Activated CD4-positive, alpha-beta T cell treated with anti-CD3 and anti-CD28 coated beads, Interleukin-2, amount 50 U/mL, for 4 hours (primary cell): ENCODE measurements around the gene CENPN.

Source experiments
- DNase-seq, 2 experiments: peaks; one replicate each; pipeline ENCODE4 v3.0.0-alpha.2; 2020

The CENPN gene

GRCh38 chr16:81035975-81036750 lies 29.1 kb downstream of the CENPN start:
- DNase-seq: peak; percentile 23 to 29

- no peak for DNase-seq
These were observed 29.8 kb downstream of the CENPN start for GRCh38 chr16:81036751-81037350.

DNA sequence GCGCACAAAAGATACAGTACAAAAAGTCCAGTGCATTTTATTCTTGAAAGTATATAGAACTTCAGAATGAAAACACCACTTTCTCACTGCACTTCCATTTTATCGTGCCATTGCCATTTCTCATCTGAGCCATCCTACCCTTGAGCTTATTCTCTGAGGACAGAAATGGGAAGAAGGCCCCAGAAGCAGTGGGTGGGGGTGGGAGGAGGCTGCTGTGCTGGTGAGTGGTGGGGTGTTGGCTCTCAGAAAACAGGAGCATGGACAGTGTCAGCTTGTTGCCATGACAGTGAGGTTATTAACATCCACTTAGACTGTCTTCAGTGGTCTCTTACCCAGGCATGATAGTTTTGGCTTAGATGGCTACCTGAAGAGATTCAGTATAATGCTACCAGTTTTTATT lies 33.1 kb downstream of the CENPN start:
- no peak for DNase-seq

- DNase-seq: no peak
These were observed 33.8 kb downstream of the CENPN start for GRCh38 chr16:81040842-81041241.

DNA sequence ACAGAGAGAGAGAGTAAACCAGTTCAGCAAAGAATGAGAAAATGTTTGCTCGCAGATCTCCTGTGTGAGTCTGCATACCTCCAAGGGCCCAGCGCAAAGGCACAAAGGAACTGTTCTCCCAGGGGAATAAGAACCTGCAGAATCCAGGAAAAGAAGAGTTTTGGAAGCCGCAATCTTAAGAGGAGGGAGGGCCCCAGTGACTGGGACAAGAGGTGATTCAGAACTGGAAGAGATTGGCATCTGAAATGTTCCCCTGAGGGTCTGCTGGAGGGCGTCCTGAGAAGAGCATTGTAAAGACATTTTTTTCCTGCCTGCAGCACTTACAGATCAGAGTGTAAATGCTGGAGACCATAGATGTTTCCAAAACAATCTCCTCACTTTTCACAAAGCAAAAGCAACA lies 34.7 kb downstream of the CENPN start:
- no peak for DNase-seq

DNA sequence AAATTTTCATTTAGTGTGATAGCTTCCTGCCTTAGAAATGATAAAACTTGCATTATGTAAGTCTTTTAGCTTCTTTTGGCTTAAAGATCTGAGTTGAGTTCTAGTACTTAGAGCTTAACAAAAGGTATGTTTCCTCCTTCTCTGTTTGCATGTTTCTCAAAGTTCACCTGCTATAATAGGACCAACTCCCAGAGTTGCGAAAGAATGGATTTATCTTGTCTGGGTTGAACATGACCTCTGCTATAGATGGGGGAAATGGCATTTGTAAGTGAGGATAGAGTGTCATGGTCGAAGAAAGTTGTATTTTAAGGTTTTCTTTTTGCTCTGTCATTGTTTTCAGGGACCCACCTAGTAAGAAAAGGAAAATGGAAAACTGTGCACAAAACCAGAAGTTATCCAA lies 35.8 kb downstream of the CENPN start:
- DNase-seq: no peak

- DNase-seq: no peak
These were observed 46.7 kb downstream of the CENPN start for GRCh38 chr16:81053761-81054160.

GRCh38 chr16:81060576-81061306 lies 53.7 kb downstream of the CENPN start:
- no peak for DNase-seq

- no peak for DNase-seq
These were observed 54.3 kb downstream of the CENPN start for GRCh38 chr16:81061307-81061640.

DNA sequence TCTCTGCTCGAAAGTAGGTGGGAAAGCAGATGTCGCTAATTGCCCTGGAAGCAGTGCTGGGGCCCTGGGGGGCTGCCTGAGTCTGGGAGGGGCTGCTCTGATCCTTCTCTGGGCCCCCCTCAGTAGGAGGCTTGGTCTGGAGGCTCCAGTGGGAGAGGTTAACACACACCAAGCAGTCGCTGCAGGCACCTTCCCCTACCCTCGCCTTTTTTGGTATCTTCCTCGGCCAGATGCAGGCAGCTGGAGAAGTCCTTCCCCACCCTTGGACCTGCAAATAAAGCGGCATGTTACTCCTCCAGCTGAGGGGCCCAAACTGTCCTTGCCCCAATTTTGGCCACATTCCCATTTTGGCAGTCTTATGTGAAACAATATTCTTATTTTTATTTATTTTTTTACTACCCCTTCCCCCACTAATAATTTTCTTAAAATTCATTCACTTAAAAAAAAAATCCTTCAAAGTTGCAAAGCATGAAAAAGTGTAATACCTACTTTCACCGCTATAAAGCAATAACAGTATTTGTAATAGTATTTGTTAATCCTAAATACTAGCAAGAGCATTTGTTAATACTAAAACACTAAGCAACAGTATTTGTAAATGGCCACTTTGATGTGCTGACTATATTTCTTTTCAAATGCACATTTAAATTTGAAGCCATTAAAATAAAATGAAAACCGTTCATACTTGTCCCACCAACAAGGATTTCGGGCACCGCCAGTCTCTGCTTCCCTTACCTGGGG lies 55.0 kb downstream of the CENPN start:
- DNase-seq: no peak

DNA sequence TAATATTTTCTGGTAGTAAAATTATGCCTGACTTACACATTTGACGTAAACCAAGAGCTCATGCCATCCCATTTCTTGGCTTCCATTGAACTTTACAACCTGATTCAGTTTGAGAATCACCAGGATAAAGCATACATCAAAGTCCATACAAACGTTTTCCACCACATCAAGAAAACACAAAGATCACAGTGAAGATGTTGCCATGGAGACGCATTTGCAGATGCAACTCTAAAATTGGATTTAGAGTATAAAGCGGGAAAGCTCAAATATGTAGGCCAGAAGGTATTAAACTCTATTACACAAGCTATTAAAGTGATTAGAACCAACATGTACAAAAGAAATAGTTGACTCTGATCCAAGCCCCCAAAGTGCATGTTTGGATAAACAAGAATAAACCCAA lies 59.7 kb downstream of the CENPN start:
- DNase-seq: no peak

DNA sequence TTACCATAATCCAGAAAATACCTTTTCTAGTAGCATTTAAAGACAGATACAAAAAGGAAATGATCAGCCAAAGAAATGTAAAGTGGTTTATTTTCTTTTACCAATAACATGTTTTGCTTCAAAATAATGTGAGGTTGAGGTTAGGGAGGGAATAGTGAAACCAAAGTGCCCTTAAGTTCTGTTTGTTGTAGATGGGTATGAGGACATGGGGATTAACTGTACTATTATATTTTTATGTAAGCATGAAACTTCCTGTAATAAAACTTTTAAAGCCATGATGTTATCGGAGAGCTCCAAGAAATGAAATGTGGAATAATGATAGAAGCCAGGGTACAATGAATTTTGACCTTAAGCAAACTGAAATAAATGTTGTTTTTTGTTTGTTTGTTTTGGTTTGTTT lies 60.2 kb downstream of the CENPN start:
- DNase-seq: no peak

DNA sequence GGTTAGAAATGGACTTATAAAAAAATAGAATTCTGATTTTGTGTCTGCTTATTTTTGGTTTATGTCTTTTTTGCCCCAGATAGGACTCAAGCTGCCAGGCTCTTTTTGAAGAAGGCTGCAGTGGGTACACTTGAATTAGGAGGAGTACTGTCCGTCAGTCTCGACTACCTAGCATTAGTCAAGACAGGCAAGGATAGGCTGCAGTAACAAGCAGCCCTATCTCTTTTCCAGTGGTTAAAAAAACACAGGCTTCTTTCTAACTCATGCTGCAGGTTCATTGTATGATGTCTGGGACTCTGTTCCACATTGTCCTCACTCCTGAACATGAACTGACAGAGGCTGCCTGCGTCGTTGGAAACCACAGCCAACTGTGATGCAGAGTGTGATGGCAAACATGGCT lies 62.0 kb downstream of the CENPN start:
- no peak for DNase-seq

DNA sequence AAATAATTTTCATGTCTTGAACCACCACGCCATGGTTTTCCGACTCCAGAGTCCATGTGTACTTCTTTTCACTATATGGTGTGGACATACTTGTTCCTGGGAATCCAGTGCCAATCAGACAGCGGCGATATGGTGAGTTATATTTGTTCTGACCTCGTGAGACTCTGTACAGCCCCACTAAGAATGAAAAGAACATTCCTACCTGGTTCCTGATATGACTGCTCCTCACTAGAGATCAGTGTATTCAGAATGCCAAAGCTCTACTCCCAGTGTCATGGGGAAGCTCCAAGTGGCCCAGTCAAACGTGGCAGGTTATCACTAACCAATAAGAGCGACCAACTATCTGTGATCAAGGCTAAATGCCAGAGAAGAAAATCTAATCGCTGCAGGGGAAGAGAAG lies 64.0 kb downstream of the CENPN start:
- DNase-seq: no peak

GRCh38 chr16:81071805-81072204 lies 64.8 kb downstream of the CENPN start:
- DNase-seq: no peak

GRCh38 chr16:81073560-81074330 lies 66.7 kb downstream of the CENPN start:
- no peak for DNase-seq

DNA sequence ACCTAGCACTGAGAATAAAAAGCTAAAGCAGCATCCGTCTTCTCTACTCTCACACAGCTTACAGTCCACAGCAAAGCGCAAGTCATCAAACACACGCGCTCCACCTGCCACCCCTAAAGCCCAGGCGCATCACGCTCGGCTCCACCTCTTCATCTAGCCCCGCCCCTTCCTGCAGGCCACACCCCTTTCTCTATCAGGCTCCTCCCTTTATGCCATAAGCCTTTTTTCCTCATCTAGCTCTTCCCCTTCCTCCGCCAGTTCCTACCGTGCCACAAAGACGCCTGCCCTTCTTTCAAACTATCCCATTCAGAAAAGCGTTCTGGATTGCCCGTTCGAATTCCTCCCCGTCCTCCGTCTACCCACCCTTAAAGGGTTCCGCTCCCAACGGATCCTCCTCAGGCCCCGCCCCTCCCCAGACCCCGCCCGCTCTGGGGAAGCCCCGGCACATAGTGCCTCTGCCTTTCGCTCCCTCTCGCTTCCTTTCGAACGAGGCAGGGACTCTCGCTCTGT lies 69.6 kb downstream of the CENPN start:
- DNase-seq: peak; percentile 92 to 96

GRCh38 chr16:81077076-81077940 lies 70.3 kb downstream of the CENPN start, which contains the start of gene C16orf46:
Gene C16orf46 (minus strand): TSS chr16:81077238. CDS start chr16:81063955, 13,283 bp downstream.
- peak; percentile 94 to 96 for DNase-seq

- DNase-seq: no peak
These were observed 73.2 kb downstream of the CENPN start for GRCh38 chr16:81080233-81080632.

DNA sequence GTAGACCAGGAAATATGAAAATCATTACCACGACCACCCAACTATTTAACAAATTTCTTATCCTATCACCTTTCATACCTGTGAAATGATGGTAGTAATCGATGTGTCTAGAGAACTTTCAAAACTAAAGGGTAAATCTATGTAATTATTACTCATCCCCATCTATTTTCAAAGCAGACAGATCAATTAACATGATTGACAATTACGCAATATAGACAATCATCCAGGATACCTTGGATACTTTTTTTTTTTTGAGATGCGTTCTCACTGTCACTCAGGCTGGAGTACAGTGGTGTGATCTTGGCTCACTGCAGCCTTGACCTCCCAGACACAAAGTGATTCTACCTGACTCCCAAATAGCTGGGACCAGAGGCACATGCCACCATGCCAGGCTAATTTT lies 74.0 kb downstream of the CENPN start:
- no peak for DNase-seq
